ENCODE data around the gene RNF141.

Gene RNF141

DNA sequence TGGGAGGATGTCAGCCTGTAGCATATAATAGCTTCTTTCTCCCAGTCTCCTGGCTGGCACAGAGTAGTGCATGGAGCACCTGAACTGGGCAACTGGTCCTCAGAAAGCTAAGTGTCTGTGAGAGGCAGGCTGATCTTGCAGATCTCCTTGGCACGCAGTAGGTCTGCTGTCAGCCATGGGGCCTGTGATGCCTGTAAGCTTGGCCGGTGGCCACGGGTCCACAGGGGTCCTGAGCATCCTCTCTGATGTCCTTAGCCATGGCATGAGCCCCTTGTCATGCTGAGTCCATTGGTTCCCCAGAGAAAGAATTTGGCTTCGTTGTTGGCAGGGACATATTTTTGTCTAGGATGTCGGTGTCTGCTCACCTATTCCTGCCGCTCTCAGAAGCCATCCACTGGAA, 61.0 kb downstream of the RNF141 start:
- DNase-seq, result no peak

DNA sequence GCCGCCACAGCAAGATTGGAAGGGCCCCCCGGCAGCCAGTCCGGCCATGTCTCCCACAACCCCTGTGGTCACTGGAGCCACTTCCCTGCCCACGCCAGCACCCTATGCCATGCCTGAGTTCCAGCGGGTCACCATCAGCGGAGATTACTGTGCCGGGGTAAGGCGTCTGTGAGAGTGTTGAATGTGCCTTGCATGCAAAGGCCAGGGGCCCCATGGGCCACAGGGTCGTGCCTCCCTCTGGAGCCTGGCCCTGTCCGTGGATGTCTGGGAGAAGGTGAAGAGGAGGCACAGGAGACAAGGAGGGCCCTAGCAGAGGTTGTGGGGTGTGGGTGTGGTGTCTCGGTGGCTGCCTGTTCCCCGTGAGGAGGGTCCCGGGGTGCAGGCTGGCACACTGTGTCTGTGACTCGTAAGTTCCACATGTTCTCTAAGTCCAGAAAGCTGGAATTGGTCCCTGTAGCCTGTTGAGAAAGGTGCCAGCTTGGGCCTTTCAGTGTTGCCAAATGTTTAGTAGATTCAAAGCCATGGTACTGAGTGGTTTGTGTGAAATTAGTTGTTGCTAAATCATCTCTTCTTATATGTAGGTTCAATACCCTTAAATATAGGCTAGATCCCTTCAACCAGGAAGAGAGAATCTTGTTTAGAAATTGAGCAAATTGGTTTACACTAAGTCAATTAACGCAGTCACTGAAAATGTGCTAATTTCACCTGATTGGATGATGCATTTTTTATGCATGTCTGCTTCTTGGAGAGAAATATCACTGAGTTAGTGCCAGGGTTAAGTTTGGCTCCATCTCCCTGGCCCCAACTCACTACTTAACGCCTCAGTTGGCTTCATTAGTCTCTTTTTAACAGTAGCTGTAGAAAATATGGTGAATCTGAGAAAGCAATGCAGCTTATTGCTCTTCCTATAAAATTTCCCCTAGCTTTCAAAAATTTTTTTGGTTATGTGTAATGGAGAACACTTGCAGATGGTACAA, 62.1 kb downstream of the RNF141 start:
- DNase-seq, result no peak

DNA sequence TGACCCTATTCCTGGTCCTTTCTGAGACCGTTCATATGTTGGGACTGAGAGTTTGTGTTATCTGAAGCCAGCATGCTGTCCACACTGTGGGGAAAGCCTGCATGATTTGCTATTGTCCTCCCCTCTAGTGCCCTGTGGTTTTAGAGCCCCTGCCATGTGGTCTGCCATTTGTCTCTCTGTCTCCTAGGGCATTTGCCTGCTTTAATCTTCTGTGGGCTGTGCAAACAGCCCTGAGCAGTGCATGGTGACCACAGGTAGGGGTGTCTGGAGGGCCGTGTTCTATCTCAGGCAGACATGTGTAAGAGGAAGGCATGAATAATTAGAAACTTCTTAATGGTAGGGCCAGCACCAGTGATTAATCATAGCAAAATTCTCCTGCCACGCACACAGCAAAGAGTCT, 62.9 kb downstream of the RNF141 start:
- no peak for DNase-seq

DNA sequence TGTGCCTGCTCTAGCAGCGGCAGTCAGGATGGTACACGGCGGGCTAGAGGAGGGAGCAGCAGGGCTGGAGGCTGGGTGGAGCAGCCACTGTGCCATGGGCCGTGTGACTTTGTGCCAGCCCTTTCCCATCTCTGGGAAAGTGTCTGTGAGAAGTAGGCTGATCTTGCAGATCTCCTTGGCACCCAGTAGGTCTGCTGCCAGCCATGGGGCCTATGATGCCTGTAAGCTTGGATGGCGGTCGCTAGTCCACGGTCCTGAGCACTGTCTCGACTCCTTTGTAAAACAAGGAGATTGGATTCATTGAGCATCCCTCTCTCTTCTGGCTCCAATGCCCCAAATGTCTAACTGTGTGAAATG, 63.3 kb downstream of the RNF141 start:
- no peak for DNase-seq

DNA sequence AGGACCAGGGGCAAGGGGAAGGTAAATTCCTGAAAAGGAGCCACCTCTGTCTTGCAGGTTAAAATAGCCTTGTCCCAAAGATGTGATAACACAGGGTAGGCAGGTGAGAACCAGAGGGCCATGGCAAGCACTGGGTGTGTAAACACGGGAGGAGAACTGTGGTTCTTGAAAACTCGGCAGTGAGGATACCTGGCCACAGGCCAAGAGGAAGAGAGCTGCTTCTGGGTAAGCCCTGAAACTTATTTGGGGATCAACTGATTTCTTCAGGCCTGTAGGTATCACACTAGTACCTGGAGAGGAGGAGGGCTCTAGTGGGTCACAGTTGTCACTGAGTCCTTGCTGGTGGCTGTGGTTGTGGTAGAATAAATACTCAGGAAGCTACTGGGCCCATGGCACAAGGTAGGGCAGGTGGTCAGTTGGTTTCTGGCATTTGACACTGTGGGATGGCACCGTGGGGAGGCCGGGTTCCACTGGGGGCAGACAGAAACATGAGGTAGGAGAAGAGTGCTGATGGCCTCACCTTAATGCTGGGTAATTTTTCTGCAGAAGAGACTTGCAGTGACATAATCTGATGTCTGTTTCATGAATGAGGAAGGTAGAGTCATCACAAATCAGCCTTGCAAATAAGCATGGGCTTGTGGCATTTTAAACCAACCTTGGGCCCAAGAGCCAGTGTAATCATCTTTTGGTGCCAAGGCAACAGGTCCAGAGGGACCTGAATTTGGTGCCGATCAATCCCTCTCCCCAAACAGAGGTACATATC, 63.9 kb downstream of the RNF141 start:
- peak; percentile 9 to 18 for DNase-seq

DNA sequence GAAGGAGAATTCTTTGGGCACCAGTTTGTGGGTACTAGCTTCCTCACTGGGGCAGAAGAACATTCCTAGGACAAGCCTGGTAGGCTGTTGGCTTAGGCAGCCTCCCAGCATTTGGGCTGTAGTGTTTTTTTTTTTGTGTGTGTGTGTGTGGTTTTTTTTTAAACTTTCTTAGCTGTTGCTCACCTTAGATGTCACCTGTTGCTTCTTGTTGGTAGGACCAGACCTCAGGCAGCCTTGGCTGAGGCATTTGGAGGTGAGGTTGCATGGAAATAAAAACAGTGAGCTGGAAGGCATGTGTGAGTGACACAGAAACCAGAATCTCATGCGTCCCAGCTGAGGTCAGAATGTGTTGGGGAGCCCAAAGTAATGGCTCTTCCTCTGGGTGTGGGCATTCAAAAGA, 64.6 kb downstream of the RNF141 start:
- DNase-seq, result no peak

DNA sequence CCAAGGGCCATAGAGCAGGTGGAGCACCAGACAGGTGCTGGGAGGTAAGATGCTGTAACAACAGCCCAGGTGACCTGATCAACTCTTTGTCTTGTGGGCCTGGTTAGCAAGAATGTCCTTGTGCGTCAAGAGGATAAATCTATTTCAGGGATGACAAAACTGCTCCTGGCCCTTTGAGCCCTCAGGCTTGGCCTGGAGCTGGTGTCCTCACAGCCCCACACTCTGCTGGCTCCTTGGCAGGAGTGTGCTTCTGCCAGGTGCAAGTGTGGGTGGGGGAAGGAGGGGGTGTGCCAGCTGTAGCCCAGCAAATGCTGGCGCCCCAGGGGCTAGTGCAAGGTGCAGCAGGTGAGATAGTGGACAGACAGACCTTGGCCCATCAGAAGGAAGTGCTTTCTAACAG, 66.4 kb downstream of the RNF141 start:
- no peak for DNase-seq

DNA sequence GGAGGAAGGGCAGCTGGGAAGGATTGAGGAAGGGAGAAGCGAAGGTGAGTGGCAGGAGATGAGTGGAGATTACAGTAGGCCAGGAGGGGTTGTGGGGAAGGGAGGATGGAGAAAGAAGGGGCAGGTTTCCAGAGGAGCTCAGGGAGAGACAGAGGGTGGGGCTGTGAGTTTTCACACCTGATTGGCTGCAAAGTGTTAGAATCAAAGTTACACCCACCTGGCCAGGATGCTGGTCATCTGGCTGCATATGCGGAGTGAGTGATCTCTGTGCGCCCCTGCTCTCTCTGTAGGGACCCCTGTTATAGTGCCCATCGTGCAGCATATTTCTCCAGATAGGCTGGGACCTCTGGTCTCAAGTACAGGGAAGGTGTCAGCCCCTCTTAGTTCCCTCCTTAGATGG, 67.6 kb downstream of the RNF141 start:
- DNase-seq, result no peak

DNA sequence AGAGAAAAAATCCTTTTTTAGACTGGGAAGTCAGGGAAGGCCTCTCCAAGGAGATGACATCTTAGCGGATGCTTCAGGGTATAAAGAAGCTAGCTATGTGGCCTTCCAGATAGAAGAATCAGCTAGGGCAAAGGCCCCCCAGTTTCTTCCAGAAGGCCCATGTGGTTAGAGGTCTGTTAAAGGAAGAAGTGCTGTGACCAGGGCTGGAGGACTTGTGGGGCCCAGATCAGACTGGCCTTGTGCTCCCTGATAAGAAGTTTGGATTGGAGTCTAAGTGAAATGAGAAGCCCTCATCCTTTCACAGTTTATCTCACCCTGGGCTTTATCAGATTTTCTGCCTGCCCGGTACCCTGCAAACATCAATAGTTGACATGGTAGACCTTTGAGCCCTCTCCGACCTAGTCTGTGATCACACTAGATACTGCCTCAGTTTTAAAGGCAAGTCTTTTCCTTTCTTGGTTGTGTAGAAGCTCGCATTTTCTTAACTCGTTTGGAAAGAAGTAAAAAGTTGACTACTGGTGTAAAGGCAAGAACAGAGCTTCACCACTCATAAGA, 78.2 kb downstream of the RNF141 start:
- no peak for DNase-seq
